ENCODE data around the gene ST6GALNAC4.
A peak's percentile ranks its signal among the peaks of the same experiment; 100 is the strongest.

Gene ST6GALNAC4

GRCh38 chr9:127868278-127868902 is 48.5 kb downstream of the ST6GALNAC4 start:
- DNase-seq = no peak

- DNase-seq = no peak
Measured at GRCh38 chr9:127867356-127868277, 49.2 kb downstream of the ST6GALNAC4 start.

GRCh38 chr9:127866535-127866934 is 50.3 kb downstream of the ST6GALNAC4 start:
- DNase-seq = no peak

- no peak for DNase-seq
Measured at GRCh38 chr9:127865645-127866464, 51.0 kb downstream of the ST6GALNAC4 start.

GRCh38 chr9:127863191-127863621 is 53.6 kb downstream of the ST6GALNAC4 start:
- no peak for DNase-seq

GRCh38 chr9:127862075-127863011 is 54.5 kb downstream of the ST6GALNAC4 start:
- DNase-seq = peak; percentile 48

GRCh38 chr9:127860779-127861178 is 56.1 kb downstream of the ST6GALNAC4 start:
- DNase-seq = no peak

- no peak for DNase-seq
Measured at GRCh38 chr9:127860260-127860659, 56.6 kb downstream of the ST6GALNAC4 start.

GRCh38 chr9:127858041-127858512 is 58.8 kb downstream of the ST6GALNAC4 start:
- no peak for DNase-seq

Measured in activated T-cell treated with anti-CD3 and anti-CD28 coated beads, Interleukin-2, amount 50 U/mL, for 1 hour (primary cell).